Measurements from ENCODE around the gene PCDHA9. TPM values are rescaled to one million over a fixed set of nuclear protein-coding genes. Genes with fewer than 3 reads are reported as not detected.

Gene PCDHA9
- under 0.01 and 0.18 TPM in 2 replicates for total RNA-seq

GRCh38 chr5:140848139-140849102, at the start of gene PCDHA9:
TSS of gene PCDHA9 (plus strand) at chr5:140848382. CDS start at chr5:140848496, 114 bp downstream.

GRCh38 chr5:140800816-140801493, 47.2 kb upstream of the PCDHA9 start, which contains the start of gene PCDHA3:
TSS of gene PCDHA3 (plus strand) at chr5:140801057.

GRCh38 chr5:140806834-140807775, 41.1 kb upstream of the PCDHA9 start, which contains the start of gene PCDHA4:
TSS of gene PCDHA4 (plus strand) at chr5:140807068.

GRCh38 chr5:140821375-140822280, 26.6 kb upstream of the PCDHA9 start, which contains the start of gene PCDHA5:
TSS of gene PCDHA5 (plus strand) at chr5:140821613.

GRCh38 chr5:140827704-140828361, 20.3 kb upstream of the PCDHA9 start, which contains the start of gene PCDHA6:
TSS of gene PCDHA6 (plus strand) at chr5:140827960. CDS start at chr5:140828092, 132 bp downstream.

GRCh38 chr5:140833993-140834392, 14.2 kb upstream of the PCDHA9 start, which contains the start of gene PCDHA7:
TSS of gene PCDHA7 (plus strand) at chr5:140834269. CDS start at chr5:140834384, 115 bp downstream.

GRCh38 chr5:140840978-140841962, 6.9 kb upstream of the PCDHA9 start, which contains the start of gene PCDHA8:
TSS of gene PCDHA8 (plus strand) at chr5:140841187. CDS start at chr5:140841322, 135 bp downstream.

GRCh38 chr5:140855772-140856674, 7.8 kb downstream of the PCDHA9 start, which contains the start of gene PCDHA10:
TSS of gene PCDHA10 (plus strand) at chr5:140855897. CDS start at chr5:140856049, 152 bp downstream.

GRCh38 chr5:140868721-140869554, 20.8 kb downstream of the PCDHA9 start, which contains the start of gene PCDHA11:
TSS of gene PCDHA11 (plus strand) at chr5:140868957. CDS start at chr5:140869104, 147 bp downstream.

GRCh38 chr5:140875085-140876065, 27.2 kb downstream of the PCDHA9 start, which contains the start of gene PCDHA12:
TSS of gene PCDHA12 (plus strand) at chr5:140875308. CDS start at chr5:140875473, 165 bp downstream.

GRCh38 chr5:140881889-140882590, 33.9 kb downstream of the PCDHA9 start, which contains the start of gene PCDHA13:
TSS of gene PCDHA13 (plus strand) at chr5:140882124. CDS start at chr5:140882269, 145 bp downstream.

